NCI-H510A treated with DMSO at 0.1 percent for 48 hours (cell line): ENCODE measurements around the gene UGT1A4.

Source experiments
- DNase-seq: peaks from one replicate; lab custom pipeline; 2025; lab: John Stamatoyannopoulos, UW

UGT1A4 gene

DNA sequence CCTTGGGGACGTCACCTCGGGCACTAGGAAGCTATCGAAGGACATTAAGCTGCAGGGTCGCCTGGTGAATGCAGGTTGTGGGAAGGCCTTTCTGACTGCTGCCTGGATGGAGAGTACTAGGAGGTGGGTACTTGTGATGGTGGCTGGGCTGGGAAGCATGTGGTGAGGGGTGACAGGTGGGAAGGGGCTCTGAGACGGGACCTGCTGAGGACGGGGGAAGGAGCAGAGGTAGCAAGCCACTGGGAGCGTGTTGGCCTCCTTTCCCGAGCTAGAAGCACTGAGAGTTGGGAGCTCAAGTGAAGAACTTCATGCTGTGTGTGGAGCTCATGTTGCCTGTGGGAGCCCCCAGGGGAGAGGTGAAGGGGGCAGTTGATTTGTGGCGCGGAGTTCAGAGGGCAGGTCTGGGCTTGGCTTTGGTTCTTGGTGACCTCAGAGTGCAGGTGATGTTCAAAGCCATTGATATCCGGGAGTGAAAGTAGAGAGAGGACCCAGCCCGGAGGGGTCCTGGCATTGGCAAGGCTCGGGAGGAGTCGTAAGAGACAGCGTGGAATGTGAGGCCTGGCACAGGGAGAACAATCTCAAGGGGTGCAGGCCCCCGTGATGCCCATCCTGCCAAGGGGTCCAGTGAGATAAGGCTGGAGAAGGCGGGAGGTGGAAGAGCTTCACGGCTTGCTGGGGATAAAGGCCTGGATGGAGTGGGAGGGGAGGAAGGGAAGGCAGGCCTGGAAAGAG is 72.8 kb downstream of the UGT1A4 start:
- DNase-seq, result no peak

DNA sequence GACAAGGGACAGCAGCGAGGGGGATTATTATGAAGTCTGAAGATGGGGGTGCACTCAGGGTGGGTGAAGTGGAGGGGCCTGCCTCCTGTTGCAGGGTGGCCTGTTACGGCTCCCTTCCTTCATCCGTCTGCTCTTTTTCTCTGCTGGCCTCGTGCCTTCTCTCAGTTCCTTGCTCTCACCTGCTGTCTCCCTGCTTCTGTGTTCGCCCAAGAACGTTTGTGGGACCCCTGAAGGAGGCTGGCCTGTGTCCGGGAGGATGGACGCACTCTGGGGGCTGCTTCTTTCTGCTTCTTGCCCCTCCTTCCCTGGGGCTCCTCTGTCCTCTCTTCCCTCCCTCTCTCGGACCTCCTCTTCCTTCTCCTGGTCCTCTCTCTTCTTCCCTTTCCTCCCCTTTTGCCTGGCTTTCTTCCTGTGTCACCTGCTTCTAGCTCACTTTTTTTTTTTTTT is 73.4 kb downstream of the UGT1A4 start:
- no peak for DNase-seq

DNA sequence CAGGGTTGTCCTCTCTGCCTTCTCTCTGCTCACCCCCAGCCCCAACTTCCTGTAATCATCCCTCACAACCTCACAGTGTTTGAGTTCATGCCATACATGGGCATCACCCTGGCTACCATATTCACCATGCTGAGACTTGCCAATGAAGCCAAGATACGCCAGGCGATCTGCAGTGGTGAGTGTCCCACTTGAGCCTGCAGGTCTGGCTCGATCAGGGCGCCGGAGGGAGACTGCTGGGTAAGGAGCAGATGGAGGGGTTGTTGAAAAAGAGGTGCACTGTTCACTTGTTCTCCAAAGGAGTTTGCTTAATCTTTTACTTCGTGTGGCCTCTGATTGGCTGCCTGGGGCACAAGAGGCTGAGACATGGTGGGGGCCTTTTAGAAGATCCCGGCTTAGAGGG is 74.2 kb downstream of the UGT1A4 start:
- DNase-seq, result no peak

DNA sequence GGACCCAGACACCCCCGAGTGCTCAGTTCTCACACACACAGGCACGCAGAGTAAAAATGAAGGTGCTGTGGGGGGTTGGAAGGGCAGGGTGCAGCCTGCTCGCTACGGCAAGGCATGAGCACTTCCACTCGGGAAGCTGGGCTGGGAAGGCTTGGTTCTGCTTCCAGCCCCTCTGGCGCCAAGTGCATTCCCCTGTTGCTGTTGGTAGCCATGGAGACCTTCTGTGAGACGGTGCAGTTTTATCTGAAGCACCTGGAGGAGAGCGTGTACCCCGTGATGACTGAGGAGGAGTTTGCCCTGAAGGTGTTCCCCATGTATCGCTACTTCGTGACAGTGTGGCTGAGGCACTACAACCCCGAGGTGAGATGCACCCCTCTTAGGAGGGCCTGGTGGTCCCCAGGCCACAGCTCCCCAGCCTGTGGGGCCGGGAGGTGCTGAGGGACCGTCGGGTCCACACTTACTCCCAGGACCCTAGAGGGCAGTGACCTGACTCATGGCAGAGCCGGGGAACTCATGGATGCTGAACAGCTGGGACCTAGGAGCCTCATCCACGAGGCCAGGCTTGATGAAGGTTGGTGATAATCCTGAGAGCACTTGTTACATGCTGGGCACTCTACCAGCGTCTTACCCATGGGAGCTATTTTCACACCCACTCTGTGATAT is 75.1 kb downstream of the UGT1A4 start:
- DNase-seq, result no peak

DNA sequence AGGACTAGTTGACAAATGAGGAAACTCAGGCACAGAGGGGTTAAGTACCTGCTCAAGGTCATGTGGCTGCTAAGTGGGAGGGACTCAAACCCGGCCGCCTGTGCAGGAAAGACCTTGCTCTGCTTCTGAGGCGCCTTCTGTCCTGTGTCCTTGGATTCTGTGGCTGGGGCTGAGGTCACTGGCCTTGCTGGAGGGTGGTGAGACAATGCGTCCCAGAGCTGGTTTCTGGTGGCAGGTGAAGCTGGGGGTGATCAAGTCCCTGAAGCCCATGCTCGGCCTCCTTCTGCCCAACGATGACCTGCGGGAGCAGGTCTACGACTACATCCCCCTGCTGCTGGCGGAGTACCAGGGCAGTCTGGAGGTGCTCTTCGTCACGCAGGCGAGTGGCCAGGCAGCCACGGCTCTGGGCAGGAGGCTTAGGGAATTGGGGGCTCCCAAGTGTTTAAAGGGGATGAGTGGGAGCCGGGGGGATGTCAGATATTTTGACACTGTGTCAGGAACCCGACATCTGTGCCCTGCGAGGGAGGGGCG is 75.7 kb downstream of the UGT1A4 start:
- DNase-seq, result no peak

DNA sequence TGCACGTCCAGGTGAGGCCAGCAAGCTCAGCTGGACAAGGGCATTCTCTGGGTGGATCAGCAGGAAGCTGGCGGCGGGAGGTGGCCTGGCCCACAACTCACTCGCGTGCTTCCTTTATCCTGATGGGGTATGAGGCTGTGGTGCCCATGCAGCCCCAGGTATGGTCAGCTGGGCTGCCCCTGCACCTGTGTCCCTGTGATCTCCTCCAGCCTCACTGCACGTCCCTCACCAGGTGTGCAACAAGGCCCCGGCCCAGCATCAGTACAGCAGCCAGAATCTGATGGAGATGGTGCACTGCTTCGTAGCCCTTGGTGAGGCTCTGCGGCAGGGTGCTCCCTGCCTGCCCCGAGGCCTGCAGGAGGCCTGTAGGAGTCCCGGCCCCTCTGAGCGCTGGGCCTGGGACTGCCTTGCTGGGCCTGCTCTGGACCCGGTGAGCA is 77.2 kb downstream of the UGT1A4 start:
- DNase-seq, result no peak

DNA sequence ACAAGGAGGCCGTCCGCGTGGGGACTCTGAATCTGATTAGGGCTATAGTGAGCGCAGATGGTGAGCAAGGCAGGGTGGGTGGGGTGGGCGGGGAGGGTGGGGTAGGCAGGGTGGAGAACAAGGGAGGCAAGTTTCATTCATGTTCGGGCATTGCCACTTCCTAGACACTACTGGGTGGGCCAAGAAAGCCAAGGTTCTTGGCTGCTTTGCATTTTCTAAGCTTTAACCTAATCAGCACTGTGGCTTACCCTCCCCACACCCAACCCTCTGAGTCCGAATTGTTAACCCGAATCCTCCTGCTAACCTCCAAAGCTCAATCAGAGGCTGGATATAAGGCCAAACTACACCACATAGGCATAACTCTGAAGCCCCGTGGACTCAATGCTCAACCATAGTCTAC is 77.7 kb downstream of the UGT1A4 start:
- DNase-seq, result no peak

DNA sequence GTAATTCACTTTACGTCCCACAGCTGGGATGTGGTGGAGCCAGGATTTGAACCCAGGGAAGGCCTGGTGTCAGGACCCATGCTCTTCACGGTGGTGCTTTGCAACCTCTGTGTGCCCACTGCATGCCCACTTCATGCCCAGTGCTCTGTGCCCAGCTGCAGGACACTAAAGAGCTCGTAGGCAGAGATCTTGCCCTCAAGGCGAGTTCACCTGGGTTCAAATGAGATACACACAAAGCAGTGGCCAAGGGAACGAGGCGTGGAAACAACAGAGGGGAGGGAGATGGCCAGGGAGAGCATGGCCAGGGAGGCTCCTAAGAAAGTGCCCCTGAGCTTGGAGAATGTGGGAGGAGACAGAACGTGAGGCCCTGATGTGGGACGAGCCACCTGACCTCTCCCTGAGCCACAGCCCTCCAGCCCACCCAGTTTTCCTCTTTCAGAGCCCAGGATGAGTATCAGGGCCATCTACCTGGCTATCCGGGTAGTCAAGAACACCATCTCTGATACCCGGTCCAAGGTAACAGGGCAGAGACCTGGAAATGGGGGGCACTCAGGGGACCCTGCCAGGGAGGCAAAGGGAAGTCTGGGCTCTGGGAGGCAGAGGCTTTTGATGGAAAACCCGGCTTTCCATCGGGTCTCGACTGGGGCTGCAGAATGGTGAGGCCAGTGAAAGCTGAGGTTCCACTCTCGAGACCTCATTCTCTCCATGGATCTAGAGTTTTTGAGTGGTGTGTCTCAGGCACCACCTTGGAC is 80.0 kb downstream of the UGT1A4 start:
- DNase-seq, result no peak

DNA sequence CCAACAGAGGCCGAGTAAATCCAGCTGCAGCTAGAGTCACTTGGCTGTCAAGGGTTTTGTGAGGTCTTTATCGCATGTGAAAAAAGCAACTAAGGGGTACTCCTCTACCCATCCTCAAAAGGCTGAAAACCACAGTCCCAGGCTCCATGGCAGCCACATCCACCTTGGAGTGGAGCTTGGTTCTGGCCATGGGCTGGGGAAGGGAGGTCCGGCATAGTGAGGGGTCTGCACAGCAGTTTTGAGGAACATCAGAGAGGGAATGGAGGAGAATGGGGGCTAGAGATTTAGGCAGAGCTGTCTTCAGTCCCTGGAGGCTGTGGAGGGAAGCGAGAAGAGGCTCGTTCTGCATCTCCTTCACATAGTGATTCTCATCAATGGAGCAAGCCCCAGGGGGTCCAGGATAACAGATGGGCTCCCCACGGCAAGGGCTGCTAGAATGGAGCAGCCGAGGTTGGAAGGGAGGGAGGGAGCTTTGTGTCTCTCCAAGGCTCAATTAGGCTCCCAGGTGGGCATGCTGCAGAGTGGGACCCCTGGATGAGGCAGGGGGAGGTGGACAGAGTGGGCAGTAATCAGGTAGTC is 80.6 kb downstream of the UGT1A4 start:
- DNase-seq, result no peak

DNA sequence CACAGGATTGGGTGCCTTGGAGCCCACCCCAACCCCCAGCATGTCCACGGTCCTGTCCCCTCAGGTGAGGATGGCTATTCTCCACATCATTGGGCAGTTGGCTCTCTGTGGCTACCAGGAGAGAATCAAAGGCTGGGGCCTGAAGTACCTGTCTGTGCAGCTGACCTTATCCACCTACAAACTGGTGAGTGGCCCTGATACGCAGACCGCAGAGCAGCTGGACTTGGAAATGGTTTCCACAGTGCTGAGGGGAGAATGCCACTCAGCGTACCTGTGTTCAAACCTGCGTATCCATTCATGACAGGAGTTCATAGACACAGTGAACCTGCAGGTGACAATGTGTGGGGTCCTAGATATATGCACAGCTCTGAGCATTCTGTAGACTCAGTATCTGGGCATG is 81.2 kb downstream of the UGT1A4 start:
- DNase-seq, result no peak

DNA sequence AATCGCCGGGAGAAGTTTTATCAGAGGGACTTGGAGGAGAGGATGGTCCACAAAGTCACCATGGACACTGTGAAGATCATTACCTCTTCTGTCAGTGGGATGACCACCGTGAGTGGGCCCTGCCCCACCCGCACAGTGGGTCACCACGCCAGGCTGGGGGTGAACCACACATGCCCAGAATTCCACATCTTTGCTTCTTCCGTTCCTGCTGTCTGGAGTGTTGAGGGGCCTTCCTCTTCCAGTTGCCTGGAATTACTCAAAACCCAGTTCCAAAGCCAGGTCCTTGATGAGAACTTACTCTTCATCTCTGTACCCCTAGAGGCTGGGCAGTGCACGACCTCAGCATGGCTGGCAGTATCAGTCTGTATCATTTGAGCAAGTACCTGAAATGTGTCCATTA is 81.7 kb downstream of the UGT1A4 start:
- DNase-seq, result no peak

DNA sequence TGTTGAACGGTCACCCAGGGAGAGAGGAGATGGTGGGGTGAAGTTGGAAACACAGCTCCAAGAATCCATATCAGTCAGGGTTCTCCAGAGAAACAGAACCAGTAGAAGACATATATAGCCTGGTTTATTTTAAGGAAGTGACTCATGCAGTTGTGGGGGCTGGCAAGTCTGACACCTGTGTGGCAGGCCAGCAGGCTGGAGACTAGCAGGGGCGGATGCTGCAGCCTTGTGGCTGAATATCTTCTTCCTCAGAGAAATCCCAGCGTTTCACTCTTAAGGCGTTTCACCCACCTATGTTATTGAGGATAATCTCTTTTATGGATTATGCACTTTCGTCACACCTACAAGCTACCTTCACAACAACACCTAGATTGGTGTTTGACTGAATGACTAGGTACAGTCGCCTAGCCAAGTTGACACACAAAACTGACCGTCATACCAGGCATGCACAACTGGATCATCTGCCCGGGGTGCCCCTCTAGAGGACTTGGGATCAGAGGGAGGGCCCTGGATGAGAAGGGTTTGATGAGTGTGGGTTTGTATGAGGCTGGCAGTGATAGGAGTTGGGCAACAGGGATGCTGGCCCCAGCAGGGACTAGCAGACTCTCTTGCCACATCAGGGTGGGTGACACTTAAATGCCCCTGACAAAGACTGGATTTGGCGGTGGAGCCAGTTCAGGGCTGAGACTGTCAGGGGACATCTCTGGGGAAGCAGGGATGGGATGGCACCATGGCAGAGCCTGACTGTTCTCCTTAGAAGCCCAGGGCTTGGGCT is 83.0 kb downstream of the UGT1A4 start:
- DNase-seq, result no peak

DNA sequence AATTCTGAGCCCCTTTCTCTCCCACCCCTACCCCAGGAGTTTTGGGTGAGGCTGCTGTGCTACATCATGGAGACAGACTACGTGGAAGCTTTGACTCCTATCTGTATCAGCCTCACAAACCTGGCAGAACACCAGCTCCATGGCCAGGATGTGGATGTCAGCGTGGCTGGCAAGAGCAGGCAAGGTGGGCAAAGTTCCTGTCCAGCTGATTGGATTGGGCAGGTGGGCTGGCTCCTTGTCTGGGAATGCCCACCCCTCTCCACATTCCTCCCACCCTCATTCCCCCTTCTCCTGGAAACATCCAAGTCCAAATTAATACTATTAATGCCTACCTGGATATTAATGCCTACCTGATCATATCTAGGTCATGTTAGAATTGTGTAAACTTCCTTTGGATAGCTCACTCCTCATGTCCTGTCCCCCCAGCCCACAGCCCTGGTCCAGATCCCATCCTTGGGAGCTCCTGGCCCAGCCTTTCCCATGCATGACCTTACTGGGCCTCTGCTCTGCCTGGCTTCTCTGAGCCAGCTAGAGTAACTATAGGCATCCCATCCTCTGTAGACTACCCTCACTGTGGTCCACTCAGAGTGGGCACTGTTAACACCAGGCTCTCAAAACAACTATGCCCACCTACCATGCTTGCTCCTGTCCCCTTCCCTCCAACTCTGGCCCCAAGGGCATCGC is 83.7 kb downstream of the UGT1A4 start:
- DNase-seq, result no peak

DNA sequence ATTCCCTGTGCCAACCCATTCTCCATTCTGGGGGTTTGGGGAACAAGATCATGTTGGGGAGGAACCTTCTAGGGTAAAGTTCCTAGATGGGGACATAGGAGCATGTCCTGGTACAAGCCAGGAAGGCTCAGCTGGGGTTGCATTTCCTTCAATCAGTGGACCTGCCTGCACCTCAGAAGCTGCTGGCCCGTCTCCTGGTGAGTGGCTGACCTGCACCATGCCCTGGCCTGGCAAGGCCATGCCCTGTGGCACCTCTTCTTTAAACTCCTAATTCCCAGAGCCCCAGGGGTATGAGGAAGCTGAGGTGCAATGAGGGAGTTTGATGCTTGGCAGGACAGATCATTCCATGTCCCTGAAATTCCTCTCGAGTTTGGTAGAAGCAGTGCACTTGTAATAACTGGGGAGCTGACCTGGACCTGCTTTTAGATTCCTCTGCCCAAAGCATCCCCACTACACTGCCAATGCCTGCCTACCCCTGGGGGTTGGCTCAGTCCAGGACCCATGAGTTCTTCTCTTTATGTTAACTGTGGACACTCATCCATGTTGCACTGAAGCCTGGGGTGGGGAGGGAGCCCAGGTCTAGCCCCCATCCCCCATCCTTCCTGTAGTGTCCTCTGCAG is 84.9 kb downstream of the UGT1A4 start:
- DNase-seq, result no peak

DNA sequence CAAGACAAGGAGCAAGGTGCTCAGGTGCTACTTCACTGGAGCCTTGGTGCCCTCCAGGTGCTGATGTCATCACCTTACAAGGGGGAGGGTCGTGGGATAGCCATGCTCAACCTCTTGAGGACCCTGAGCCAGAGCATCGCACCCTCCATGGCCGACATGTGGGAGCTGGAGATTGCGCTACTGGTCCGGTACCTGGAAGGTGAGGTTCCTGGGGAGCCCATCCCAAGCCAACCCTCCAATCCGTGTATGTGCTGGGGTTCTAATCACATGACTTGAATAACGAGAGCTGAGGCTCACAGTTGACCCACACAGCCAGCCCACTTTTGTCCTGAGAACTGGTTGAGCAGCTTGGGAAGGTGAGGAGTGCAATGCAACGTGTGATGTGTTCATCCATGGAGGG is 85.5 kb downstream of the UGT1A4 start:
- no peak for DNase-seq

DNA sequence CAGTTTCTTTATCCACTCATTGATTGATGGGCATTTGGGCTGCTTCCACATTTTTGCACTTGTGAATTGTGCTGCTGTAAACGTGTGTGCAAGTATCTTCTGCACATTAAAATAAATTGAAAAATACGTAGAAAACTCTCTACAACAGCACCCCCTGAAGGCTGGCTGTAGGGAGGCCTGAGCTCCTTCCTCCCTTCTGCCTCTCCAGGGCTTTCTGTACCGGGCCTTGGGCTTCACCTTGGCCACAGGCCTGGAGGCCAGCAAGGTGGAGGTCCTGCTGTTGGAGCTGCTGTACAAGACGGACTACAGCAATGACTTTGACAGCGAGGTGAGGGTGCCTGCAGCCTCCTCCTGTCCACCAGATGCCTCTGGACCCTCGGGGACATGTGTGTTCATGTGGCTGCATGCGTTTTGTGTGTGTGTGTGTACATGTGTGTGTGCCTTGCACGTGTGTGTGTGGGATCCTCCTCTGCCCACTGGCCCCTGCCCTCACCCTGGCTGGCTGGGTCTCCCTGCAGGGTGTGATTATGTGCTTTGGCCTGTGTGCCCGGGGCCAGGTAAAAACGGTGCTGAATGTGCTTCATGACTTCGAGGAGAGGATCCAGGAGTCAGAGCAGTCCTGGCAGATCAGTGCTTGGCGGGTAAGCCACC is 88.8 kb downstream of the UGT1A4 start:
- no peak for DNase-seq

DNA sequence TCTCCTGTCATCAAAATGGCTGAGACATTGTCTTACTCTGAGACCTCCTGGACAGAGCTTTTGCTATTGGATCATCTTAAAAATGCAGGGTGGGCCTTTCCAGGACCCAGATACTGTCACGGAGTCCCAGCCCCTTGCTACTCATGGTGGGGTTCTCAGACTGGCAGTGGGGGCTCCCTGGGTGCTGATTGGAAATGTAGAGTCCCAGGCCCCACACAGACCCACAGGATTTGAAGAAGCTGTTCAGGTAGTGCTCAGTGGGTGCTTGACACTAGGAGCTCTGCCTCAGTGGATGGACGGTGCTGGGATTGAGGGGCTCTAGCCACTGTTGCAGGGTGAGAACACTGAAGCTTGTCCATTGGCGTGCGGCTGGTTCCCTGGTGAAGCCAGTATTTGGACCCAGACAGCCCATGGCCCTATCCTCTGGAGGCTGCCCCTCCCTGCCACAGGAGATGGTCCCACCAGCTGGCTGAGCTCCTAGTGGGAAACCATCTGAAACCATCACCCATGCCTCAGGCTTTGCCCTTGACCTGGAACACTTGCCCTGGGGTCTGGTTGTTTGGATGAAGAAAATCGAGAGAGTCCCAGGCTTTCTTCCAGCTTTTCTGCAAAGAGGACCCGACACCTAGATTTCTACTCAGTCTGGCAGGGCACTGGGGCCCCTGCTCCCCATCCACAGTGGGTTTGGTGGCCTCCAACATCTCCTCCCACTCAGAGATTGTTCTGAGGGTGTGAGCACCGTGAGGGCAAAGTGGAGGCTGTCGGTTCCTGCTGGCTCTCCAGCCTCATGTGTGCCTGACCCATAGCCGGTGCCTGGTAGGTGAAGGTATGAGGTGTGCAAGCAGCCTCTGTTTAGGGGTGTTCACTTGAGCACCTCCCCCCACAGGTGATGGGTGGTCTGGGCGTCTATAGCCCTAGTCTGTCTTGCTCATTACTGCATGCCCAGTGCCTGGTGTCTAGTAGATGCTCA is 89.7 kb downstream of the UGT1A4 start:
- no peak for DNase-seq

DNA sequence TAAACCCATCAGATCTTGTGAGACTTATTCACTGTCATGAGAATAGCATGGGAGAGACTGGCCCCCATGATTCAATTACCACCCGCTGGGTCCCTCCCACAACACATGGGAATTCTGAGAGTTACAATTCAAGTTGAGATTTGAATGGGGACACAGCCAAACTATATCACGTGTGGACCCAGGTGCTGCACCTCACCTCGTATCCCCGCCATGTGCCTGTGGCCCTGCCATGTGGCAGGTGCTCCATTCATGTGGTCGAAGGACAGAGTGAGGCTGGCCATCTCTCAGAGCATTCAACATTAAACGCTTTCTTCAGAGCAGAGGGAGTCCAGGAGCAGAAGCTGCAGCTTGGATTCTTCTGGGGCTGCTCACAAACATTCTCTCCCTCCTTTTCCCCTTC is 91.8 kb downstream of the UGT1A4 start:
- no peak for DNase-seq

DNA sequence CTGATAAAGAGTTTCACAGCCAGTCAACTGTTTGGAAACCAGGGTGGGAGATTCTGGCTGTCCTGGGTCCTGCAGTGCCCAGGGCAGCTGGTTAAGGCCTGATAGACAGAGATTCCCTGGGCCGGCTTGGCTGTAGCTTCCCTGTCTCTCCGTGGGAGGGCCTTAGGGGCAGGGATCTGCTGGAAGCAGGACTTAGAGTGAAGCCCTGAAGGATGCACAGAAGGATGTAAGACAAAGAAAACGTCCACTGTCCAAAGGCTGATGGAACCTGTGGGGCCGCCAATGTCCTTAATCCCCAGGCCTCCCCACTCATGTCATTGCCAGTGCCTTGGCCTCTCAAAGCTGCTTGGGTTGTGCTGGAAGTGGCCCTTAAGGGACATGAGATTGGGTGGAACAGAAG is 92.6 kb downstream of the UGT1A4 start:
- no peak for DNase-seq
